GM21447 (cell line): Measurements from ENCODE around the gene TMEM131L.
A peak's percentile ranks its signal among the peaks of the same experiment; 100 is the strongest.
"Not testable (repeated sequence)": the region's sequence is repeated elsewhere in the genome, so short reads cannot be mapped to it uniquely, and the experiment has no call there.

Experiments
- ATAC-seq: cut with Tn5 transposase; IDR thresholded peaks from one replicate; pipeline ENCODE4 v1.9.1; 2021; ENCODE audit not compliant: unreplicated experiment

TMEM131L gene

DNA sequence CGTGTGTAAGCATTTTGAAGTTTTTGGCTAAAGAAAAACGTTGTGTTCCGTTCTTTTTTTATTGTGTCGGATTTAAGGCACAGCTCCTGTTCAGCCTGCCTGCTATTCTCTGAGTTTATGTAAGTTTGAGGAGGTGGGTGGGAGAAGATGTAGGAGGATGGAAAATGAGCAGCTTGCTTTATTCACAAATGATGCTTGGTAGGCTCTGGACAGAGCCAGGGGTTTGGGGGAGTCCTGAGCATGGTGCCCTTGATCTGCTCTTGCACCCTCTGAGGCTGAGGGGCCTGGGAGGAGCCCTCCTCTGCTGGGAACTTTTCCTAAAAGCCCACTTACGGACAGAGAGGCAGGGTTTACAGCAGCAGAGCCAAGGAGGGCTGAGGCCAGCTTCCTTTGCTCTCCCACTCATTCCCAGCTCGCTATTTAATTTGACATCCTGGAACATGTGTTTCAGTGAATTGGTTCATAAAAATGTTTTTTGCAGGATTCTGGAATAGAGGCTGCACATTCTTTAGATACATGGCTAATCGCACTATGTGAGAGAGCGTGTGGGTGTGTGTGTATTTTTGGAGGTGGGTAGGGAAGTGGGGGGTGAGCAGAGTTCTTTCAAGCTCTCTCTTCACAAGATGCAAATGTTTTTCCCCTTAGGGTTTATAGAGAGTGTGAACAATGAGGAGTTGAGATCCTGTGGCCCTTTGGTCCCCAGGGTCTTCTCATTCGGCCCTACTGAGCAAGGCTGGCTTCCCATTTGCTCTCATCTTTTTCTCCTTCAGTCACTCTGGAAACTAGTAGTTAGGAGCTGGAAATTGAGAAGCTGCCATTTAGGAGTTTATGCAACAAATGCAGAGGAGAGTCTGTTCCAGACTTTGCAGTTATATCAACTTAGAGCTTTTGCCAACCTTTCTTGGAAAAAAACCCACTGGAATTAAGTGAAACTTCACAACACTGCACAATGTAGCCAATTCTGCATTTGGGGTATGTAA, 32.1 kb downstream of the TMEM131L start:
- ATAC-seq, result peak; percentile 68

DNA sequence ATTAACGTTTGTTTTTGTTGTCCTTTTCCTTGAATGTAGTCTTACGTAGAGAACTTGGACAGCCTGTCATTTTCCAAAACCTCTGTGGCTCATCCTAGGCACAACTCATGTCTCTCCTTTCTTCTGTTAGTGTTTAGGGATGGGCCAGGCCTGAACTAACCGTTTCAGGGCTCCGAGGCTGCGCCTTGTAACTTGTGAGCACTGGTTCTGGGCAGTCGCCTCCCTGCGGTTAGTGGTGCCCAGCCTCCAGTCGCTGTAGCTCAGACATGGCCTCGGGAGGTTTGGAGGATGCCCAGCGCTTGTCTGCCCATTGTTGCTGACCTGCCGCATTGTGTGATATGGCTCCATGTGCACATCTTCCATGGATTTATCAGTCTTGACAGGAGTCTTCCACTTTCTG, 32.8 kb downstream of the TMEM131L start:
- ATAC-seq, result no peak

GRCh38 chr4:153501578-153501977, 35.4 kb downstream of the TMEM131L start:
- no peak for ATAC-seq

GRCh38 chr4:153502584-153502983, 36.4 kb downstream of the TMEM131L start:
- ATAC-seq, result no peak

GRCh38 chr4:153506341-153507309, 40.5 kb downstream of the TMEM131L start:
- no peak for ATAC-seq

DNA sequence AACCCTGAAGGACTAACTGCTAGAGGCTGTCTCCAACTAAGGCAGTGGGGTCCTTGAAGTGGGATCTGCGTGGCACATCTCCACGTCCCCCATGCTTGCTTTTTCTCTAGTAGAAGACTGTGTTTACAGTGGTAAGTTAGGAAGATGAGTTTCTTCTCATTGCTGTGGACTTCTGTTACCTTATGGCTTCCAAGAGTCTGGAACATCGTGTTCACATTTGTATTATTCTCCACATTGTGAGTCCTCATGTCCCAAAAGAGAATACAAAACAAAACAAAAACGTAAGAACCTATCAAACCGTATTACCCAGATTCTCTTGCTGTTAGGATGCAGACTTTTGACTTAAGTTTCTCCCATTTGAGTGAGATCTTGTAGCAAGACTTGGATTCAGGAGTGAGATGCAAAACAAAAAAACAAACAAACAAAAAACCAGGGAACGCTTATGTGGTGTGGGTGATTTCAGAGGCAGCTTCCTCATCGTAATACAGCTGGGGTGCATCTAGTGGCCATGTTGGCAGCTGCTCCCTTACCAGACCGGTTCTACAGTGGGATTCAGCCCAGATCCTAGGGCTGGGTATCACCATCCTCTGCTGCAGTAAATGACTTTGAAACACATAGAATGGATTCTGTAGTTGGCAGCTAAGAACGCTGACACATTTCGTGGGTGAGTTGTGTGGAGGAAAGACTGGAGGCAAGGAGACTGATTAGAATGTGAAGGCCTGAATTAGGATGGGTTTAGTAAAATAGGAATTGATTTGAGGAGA, 41.3 kb downstream of the TMEM131L start:
- no peak for ATAC-seq

DNA sequence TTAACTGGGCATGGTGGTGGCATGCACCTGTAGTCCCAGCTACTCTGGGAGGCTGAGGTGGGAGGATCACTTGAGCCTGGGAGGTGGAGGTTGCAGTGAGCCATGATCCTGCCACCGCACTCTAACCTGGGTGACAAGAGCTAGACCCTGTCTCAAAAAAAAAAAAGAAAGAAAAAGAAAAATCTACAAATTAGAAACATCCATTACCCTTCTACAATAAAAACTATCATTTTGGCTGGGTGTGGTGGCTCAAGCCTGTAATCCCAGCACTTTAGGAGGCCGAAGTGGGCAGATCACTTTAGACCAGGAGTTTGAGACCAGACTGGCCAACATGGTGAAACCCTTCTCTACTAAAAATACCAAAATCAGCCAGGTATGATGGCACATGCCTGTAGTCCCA, 43.1 kb downstream of the TMEM131L start:
- ATAC-seq, result not testable (repeated sequence)

GRCh38 chr4:153509724-153510123, 43.6 kb downstream of the TMEM131L start:
- ATAC-seq, result no peak

DNA sequence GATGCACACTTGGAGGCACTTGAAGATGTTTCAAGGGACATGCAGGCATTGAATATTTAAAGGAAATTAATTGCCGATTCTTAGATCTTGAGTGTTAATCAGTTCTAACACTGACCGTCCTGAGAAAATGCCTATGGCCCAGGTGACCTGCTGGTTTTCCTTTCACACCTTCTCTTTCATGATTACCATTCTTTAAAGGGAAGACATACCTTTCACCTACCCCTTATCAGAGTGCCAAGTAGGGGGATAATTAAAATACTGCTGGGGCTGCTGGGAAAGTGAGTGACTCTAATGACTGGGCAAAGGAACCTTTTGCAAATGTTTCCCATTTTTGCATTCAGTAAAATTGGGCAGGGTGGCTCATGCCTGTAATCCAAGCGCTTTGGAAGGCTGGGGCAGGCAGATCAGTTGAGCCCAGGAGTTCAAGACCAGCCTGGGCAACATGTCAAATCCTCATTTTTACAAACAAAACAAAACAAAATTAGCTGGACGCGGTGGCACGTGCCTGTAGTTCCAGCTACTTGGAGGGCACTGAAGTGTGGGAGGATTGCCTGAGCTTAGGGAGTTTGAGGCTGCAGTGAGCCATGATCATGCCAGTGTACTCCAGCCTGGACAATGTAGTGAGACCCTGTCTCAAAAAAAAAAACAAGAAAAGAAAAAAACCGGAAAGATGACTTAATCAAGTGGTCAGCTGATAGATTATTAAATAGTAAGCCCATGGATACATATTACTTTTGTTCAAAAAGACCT, 44.3 kb downstream of the TMEM131L start:
- no peak for ATAC-seq

- no peak for ATAC-seq
Observed at GRCh38 chr4:153511104-153511503, 44.9 kb downstream of the TMEM131L start.

- ATAC-seq, result no peak
Observed at GRCh38 chr4:153512162-153512852, 46.1 kb downstream of the TMEM131L start.

GRCh38 chr4:153512952-153513500, 46.9 kb downstream of the TMEM131L start:
- no peak for ATAC-seq

DNA sequence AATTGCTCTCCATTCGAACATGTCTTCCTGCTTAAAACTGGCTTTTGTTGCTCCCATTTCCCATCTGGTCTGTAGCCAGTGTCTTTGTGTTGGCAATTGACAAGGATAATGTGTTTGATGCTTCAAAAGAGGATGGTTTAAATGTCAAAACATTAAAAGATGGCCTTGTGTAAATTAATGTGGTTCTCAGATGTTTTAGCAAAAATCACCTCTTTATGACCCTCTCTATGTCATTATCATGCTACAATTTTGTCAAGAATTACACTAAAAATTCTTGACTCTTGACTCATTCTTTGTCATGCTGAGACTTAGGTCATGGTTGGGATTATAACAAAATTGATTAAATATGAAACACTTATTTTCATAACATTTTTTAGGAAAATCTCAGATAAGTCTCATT, 47.4 kb downstream of the TMEM131L start:
- ATAC-seq, result no peak

GRCh38 chr4:153514001-153514526, 47.9 kb downstream of the TMEM131L start:
- no peak for ATAC-seq

GRCh38 chr4:153514688-153515426, 48.7 kb downstream of the TMEM131L start:
- ATAC-seq, result no peak

DNA sequence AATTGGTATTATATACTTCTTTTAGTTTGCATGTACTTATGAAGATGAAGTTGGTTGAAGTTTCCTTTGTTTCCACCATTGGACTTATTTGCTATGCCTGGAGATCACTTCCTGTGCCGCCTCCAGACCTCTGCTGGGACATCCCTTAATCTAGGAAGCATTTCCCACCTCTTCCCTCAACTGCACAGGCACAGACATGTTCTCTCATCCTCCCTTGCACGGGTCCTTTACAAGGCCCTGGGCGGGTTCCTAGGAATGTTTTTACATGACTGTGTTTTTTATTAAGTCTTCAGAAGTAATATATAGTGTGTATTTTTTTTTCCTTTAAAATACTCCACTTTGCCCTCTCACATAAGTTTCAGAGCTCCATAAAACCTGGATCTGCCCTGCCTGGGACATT, 51.0 kb downstream of the TMEM131L start:
- no peak for ATAC-seq

DNA sequence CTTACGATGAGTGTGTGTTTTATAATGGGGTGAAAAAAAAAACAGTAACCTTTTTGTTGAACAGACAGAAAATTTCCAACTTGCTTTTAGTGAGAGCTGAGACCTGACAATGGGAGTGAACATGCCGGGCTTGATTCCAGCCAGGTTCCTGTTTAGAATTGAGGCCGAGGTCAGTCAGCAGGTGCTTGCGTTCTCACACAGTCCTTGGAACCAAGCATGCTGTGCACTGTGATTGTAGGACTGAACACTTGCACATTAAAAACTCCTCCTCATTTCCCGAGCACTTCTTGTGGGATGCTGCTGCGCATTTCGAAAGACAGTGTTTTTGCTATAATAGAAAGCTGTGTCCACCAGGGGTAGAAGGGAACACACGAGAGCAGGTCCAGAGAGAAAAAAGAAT, 51.8 kb downstream of the TMEM131L start:
- ATAC-seq, result no peak
